Activated naive CD4-positive, alpha-beta T cell treated with anti-CD3 and anti-CD28 coated beads, Interleukin-2, amount 10 ng/mL, durations not matched to agents 7 days and 5 days (primary cell): Measurements from ENCODE around the gene R3HCC1L.

Source experiments
- CTCF ChIA-PET: fragments of 350-600 bp; sonication (Branson Sonifier 250); formaldehyde crosslinking; loops from one replicate; lab custom pipeline; 2021; ENCODE audit warnings: antibody characterized with exemption; lab: Charles Lee
- DNase-seq: peaks from one replicate; pipeline ENCODE4 v3.0.0-alpha.2; 2020
- H3K27ac Mint-ChIP-seq: one replicate; pipeline ENCODE4 v1.8.0; 2021; ENCODE audit warnings: mild to moderate bottlenecking, moderate library complexity, mixed read lengths
- H3K27me3 Mint-ChIP-seq: one replicate; pipeline ENCODE4 v1.8.0; 2021; ENCODE audit warnings: mild to moderate bottlenecking, mixed read lengths
- H3K36me3 Mint-ChIP-seq: one replicate; pipeline ENCODE4 v1.8.0; 2021; ENCODE audit warnings: mixed read lengths
- H3K4me1 Mint-ChIP-seq: one replicate; pipeline ENCODE4 v1.8.0; 2021; ENCODE audit warnings: mixed read lengths
- H3K4me3 Mint-ChIP-seq: one replicate; pipeline ENCODE4 v1.8.0; 2021; ENCODE audit warnings: mild to moderate bottlenecking, moderate library complexity, mixed read lengths
- H3K9me3 Mint-ChIP-seq: one replicate; pipeline ENCODE4 v1.8.0; 2021; ENCODE audit warnings: mixed read lengths

R3HCC1L gene

DNA sequence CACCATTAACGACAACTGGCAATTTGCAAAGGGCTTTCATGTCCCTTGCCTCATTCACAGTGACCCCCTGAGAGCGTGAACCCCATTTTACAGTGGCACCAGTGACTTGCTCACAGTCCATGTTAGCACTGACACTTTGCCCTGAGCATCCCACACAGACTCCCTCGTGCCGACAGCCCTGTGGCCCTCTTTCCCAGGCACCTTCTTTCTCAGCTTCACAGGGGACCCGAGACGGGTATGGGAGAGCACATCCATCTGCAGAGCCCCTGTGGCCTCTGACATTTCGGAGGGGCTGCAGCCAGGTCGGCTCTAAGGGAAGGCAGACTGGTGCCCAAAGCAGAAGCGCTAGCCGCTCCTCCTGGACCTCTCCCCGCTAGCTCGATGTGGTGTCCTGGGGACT is 122.7 kb downstream of the R3HCC1L start:
- CTCF ChIA-PET = no interaction called here
- Mint-ChIP-seq H3K36me3 (no peaks in the 10 kb centered on the region), H3K9me3 (no peaks in the 10 kb centered on the region), H3K4me3 (no peak overlapping the region), H3K27me3 (no peaks in the 10 kb centered on the region), H3K4me1 (no peaks in the 10 kb centered on the region), H3K27ac (no peak overlapping the region)
- no peak for DNase-seq

DNA sequence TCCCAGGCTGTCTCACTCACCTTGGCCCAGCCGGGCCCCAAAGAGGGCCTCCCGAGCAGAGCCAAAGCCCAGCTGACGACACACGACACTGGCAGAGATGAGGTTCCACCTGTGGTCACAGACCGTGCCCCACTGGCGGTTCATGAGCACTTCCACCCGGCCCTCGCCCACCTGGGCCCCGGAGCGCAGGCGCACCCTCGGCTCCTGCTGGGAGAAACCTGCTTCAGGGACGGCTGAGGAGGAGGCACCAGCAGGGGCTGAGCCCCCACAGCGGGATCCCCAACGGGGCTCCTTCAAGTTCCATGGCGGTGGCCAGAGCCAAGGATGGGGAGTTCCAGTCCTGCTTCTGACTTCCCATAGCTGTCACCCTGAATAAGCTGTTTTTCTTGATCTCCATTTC is 123.5 kb downstream of the R3HCC1L start:
- Mint-ChIP-seq H3K4me3 (no peak overlapping the region), H3K36me3 (no peaks in the 10 kb centered on the region), H3K27me3 (no peaks in the 10 kb centered on the region), H3K4me1 (no peaks in the 10 kb centered on the region), H3K27ac (no peak overlapping the region), H3K9me3 (no peaks in the 10 kb centered on the region)
- no peak for DNase-seq
- CTCF ChIA-PET = interaction anchor here (0.6 kb wide), 1 partner anchor 1144 kb away, joined by 4 read pairs; no protein-coding TSS in a partner anchor

DNA sequence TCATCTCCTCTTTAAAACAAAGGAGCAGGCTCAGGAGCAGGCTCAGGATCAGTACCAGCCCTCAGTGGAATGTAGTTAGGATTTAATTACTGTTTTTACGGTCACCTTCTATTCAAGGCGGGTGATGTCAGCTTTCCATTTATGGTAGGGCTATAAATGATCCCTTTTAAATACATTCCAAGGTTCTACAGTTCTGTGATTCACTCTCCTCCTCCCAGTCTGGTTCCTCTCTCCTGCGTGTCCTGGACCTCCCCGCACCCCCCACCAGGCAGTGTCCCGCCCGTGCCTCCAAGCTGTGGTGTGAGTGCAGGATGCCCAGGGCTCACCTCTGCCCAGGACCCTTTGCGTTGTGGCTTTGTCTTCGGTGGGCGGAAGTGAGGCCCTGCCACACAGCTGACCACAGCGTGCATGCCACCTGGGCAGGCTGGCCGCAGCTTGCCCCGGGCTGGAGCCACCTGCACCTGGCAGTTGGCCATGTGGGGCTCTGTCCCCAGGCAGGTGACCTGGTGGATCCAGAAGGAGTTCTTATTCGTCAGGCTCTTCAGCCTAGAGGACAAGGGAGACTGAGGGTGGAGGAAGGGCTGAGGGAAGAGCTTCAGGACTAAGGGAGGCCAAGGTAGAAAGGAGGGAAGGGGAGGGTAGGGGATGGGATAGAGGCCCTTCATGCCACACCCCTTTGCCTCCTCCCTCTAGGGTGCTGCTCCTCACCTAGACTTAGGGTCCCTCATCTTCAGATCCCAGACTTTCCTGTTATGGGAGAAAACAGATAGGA is 124.4 kb downstream of the R3HCC1L start:
- no peaks in the 10 kb centered on the region for H3K27me3 Mint-ChIP-seq
- no peak for DNase-seq
- H3K4me1 Mint-ChIP-seq = no peaks in the 10 kb centered on the region
- H3K4me3 Mint-ChIP-seq = no peak overlapping the region
- H3K27ac Mint-ChIP-seq = no peak overlapping the region
- no peaks in the 10 kb centered on the region for H3K36me3 Mint-ChIP-seq
- CTCF ChIA-PET = interaction anchor here (0.6 kb wide), 1 partner anchor 1143 kb away, joined by 4 read pairs; no protein-coding TSS in a partner anchor
- no peaks in the 10 kb centered on the region for H3K9me3 Mint-ChIP-seq

- CTCF ChIA-PET = no interaction called here
- Mint-ChIP-seq H3K27me3 (peaks cover under 1% of the 10 kb centered on the region), H3K9me3 (no peaks in the 10 kb centered on the region), H3K36me3 (no peaks in the 10 kb centered on the region), H3K4me3 (no peak overlapping the region), H3K4me1 (no peaks in the 10 kb centered on the region), H3K27ac (no peak overlapping the region)
- DNase-seq = no peak
Measured at GRCh38 chr10:98259606-98260315, 125.3 kb downstream of the R3HCC1L start.

DNA sequence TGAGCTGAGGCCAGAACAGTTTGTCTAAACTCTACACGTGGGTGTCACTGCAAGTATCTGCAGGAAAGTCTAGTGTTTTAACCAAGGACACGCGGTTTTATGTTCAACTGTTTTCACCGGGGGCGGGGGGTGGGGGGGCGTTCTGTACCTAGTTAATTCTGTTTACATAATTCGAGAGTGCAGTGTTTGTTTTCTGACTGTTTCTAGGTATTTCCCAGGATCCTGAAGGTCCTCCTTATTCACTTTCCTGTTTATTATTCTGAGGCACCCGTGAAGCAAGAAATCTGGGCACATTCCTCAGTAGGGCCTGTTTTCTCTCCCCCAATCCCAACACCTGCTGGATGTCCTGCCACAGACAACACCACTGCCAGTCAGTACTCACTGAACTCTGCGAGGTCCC is 125.9 kb downstream of the R3HCC1L start:
- no peak overlapping the region for H3K27ac Mint-ChIP-seq
- CTCF ChIA-PET = no interaction called here
- H3K4me1 Mint-ChIP-seq = no peaks in the 10 kb centered on the region
- H3K4me3 Mint-ChIP-seq = no peak overlapping the region
- H3K27me3 Mint-ChIP-seq = peaks cover 5% of the 10 kb centered on the region
- H3K36me3 Mint-ChIP-seq = no peaks in the 10 kb centered on the region
- H3K9me3 Mint-ChIP-seq = no peaks in the 10 kb centered on the region
- DNase-seq = no peak

DNA sequence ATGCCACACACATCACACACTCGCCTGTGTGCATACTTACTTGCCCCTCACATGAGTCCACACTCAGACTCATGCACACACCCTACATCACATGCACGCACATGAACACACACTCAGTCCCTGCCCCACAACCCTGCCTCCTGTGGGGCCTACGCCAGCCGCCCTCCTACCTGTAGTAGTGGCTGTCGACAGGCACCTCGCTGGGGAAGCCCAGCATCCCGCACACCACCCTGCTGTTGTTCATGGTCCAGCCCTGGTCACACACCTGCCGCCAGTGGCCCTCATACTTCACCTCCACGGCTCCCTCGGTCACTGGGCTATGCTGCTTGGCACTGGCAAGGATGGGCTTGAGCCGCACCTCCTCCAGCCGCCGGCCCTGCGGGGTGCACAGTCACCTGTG is 126.3 kb downstream of the R3HCC1L start:
- DNase-seq = no peak
- Mint-ChIP-seq H3K36me3 (no peaks in the 10 kb centered on the region), H3K4me1 (no peaks in the 10 kb centered on the region), H3K4me3 (no peak overlapping the region), H3K9me3 (no peaks in the 10 kb centered on the region), H3K27me3 (peaks cover 7% of the 10 kb centered on the region), H3K27ac (no peak overlapping the region)
- CTCF ChIA-PET = no interaction called here

DNA sequence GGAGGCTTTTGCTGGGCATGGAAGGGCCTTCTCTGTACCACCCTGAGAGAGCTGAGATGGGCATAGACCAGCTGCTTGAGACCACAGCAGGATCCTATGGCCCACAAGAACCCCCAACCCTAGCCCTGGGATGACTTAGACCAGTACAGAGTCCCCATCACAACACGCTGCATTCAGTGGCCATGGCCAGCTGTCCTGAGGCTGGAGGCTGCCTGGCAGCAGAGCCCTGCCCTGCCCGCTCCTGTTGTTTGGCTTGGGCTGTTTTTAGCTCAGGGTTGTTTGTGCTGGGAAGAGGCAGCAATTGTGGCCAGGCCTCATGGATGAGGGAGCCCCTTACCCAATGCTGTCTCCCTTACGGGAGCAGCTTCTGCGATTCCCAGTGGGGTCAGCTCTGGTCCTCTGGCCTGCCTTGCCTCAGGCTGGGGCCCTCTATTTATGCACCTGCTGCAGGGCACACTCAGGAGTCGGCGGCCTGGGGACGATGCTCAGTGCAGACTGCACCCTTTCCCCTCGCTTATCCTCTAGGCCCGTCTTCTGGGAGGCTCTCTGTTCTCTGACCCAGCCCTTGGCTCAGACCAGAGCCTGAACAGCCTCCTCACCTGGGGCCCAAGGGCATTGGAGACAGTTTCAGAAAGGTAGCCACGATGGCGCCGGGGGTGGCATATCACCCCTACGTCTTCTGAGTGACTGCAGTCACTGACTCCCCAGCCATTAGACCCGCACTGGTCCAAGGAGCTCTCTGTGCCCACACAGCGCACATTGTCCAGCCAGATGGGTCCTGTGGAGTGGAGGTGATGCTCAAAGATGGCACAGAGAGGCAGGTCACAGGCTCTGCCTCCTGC is 127.2 kb downstream of the R3HCC1L start:
- no peaks in the 10 kb centered on the region for H3K36me3 Mint-ChIP-seq
- H3K4me3 Mint-ChIP-seq = no peak overlapping the region
- no peak for DNase-seq
- H3K4me1 Mint-ChIP-seq = no peaks in the 10 kb centered on the region
- CTCF ChIA-PET = no interaction called here
- H3K27me3 Mint-ChIP-seq = peaks cover 16% of the 10 kb centered on the region
- no peak overlapping the region for H3K27ac Mint-ChIP-seq
- no peaks in the 10 kb centered on the region for H3K9me3 Mint-ChIP-seq

DNA sequence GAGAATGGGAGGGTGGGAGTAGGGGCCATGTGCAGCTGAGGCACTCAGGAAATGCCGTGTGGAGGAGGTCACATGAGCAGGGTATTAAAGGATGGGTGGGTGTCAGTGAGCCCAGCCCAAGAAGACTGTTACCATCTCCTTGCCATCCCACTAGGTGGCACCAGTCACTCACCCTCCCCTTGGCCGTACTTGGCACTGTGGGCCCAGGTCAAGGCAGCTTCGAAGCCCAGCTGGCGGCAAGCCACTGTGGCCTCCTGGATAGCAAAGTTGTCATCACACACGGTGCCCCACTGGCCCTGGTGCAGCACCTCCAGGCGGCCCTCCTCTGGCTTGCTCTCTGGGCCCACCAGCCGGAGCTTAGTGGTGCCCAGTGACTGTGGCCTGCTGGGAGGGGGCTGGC is 128.1 kb downstream of the R3HCC1L start:
- DNase-seq = no peak
- no peaks in the 10 kb centered on the region for H3K36me3 Mint-ChIP-seq
- H3K4me3 Mint-ChIP-seq = no peak overlapping the region
- no peaks in the 10 kb centered on the region for H3K4me1 Mint-ChIP-seq
- H3K27ac Mint-ChIP-seq = no peak overlapping the region
- peaks cover 25% of the 10 kb centered on the region for H3K27me3 Mint-ChIP-seq
- CTCF ChIA-PET = interaction anchor here (1.0 kb wide), 1 partner anchor 9 kb away, joined by 4 read pairs; no protein-coding TSS in a partner anchor
- H3K9me3 Mint-ChIP-seq = no peaks in the 10 kb centered on the region

DNA sequence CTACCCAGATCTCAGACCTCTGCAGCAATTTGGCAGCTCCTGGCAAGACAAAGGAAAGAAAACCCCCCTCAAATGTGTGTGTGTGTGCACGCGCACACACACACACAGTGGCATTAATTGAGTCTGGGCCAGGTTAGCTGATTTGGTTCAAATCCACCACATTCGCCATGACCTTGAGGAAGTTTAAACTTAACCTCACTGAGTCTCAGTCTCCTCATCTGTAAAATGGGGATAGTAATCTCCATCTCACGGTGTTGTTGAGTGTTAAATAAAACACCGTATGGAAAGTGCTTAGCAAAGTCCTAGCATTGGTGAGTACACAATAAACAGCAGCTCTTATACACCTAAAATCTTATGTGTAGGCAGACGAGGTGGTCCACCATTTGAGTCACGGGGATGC is 128.6 kb downstream of the R3HCC1L start:
- H3K36me3 Mint-ChIP-seq = no peaks in the 10 kb centered on the region
- H3K4me3 Mint-ChIP-seq = no peak overlapping the region
- H3K27ac Mint-ChIP-seq = no peak overlapping the region
- H3K9me3 Mint-ChIP-seq = no peaks in the 10 kb centered on the region
- no peak for DNase-seq
- no peaks in the 10 kb centered on the region for H3K4me1 Mint-ChIP-seq
- CTCF ChIA-PET = interaction anchor here (1.0 to 1.6 kb wide), 2 partner anchors 9 to 16 kb away, joined by 4 read pairs; no protein-coding TSS in a partner anchor
- H3K27me3 Mint-ChIP-seq = peaks cover 29% of the 10 kb centered on the region

DNA sequence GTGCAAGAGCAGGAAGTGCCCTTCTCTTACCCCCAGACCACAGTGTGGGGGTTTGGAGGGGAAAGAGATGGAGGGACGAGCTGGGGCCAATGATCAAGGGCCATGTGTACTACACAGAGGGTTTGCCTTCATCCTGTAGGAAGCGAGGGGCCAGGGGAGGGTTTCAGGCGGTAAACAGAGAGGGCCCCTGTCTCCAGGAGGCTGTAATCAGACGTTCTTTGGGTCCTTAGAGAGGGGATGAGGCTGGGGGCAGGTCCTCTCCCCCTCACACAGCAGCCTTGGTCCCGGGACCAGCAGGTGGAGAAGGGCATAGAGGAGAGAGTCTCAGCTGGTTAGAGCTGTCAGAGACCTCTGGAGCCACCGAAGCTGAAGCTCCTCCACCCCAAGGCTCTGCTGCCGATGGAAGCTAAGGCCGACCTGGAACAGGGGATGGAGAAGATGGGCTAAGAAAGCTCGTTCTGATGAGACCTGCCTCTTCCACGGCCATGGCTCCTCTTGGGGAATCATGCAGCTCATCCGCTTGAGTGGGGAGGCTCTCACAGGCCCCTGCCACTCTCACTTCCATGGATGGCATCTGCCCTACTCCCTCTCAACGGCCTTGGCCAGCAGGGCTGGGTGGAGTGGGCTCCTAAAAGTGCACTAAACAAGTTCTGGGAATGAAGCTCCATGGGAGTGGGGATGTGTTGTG is 130.1 kb downstream of the R3HCC1L start:
- H3K4me1 Mint-ChIP-seq = peaks cover 2% of the 10 kb centered on the region
- H3K27me3 Mint-ChIP-seq = peaks cover 44% of the 10 kb centered on the region
- DNase-seq = no peak
- no peaks in the 10 kb centered on the region for H3K9me3 Mint-ChIP-seq
- H3K36me3 Mint-ChIP-seq = no peaks in the 10 kb centered on the region
- H3K4me3 Mint-ChIP-seq = no peak overlapping the region
- CTCF ChIA-PET = interaction anchor here (1.6 kb wide), 1 partner anchor 17 kb away, joined by 4 read pairs; no protein-coding TSS in a partner anchor
- no peak overlapping the region for H3K27ac Mint-ChIP-seq

GRCh38 chr10:98265403-98266378 is 131.2 kb downstream of the R3HCC1L start:
- peaks cover 2% of the 10 kb centered on the region for H3K4me1 Mint-ChIP-seq
- H3K9me3 Mint-ChIP-seq = no peaks in the 10 kb centered on the region
- no peak overlapping the region for H3K4me3 Mint-ChIP-seq
- CTCF ChIA-PET = interaction anchor here (1.0 kb wide), 1 partner anchor 95 kb away, joined by 3 read pairs; no protein-coding TSS in a partner anchor
- DNase-seq = no peak
- H3K27ac Mint-ChIP-seq = no peak overlapping the region
- H3K36me3 Mint-ChIP-seq = no peaks in the 10 kb centered on the region
- H3K27me3 Mint-ChIP-seq = peaks cover 56% of the 10 kb centered on the region

- H3K36me3 Mint-ChIP-seq = no peaks in the 10 kb centered on the region
- DNase-seq = no peak
- CTCF ChIA-PET = interaction anchor here (1.0 kb wide), 1 partner anchor 96 kb away, joined by 3 read pairs; no protein-coding TSS in a partner anchor
- H3K27me3 Mint-ChIP-seq = peaks cover 65% of the 10 kb centered on the region
- H3K4me1 Mint-ChIP-seq = peaks cover 2% of the 10 kb centered on the region
- H3K27ac Mint-ChIP-seq = no peak overlapping the region
- no peaks in the 10 kb centered on the region for H3K9me3 Mint-ChIP-seq
- H3K4me3 Mint-ChIP-seq = no peak overlapping the region
Measured at GRCh38 chr10:98266647-98267046, 132.2 kb downstream of the R3HCC1L start.
